Gastroesophageal sphincter (tissue), 2 donors: ENCODE measurements around the gene CNTRL.

ENCODE experiments used
- POLR2A ChIP-seq, 2 donors: fragments of 450-650 bp; IDR thresholded peaks; one replicate each; pipeline ENCODE4 v1.6.1; 2017; ENCODE audit warnings: antibody characterized with exemption in 2 of 2, mild to moderate bottlenecking in 2 of 2, moderate library complexity in 1 of 2
- POLR2AphosphoS5 ChIP-seq: sonication (generic); formaldehyde crosslinking; IDR thresholded peaks from one replicate; pipeline ENCODE4 v1.6.1; 2017; ENCODE audit warnings: antibody characterized with exemption

DNA sequence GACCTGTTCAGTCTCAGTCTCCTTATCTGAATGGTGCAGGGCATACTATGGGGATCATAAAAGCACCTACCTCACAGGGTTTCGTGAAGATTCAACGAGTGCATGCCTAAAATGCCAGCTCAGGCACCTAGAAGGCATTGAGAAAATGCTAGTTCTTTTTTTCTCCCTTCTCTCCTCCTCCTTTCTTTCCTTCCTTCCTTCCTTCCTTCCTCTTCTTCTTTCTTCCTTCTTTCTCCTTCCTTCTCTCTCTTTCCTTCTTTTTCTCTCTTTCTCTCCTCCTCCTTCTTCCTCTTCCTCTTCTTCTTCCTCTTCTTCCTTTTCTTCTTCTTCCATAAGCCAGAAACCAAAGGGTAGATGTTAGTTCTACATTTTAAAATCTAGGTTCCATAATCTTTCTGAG, 139.2 kb downstream of the CNTRL start:
- no peak for TF ChIP-seq POLR2AphosphoS5
- no peak for TF ChIP-seq POLR2A (IDR thresholded peaks at IDR 0.05)
